Central memory CD8-positive, alpha-beta T cell (primary cell): ENCODE results near the gene POLR1B.
"Not testable (repeated sequence)": the region's sequence is repeated elsewhere in the genome, so short reads cannot be mapped to it uniquely, and the experiment has no call there.

Experiments used
- ATAC-seq: fragments of 150-1000 bp; cut with Tn5 transposase; replicated peaks from 2 replicates; pipeline ENCODE4 v1.10.0; 2022; ENCODE audit warnings: mild to moderate bottlenecking, moderate FRiP score, moderate number of reproducible peaks; ENCODE audit not compliant: poor library complexity, severe bottlenecking; ENCODE audit errors: extremely low read depth
- DNase-seq, 2 donors: peaks; one replicate each; pipeline ENCODE4 v3.0.0; 2021; ENCODE audit warnings: low spot score in 2 of 2
- H3K27ac Mint-ChIP-seq: one replicate; pipeline ENCODE4 v1.8.0; 2022; ENCODE audit warnings: low read depth, mild to moderate bottlenecking, moderate library complexity, mixed read lengths
- H3K27me3 Mint-ChIP-seq: one replicate; pipeline ENCODE4 v1.8.0; 2022; ENCODE audit warnings: mixed read lengths
- H3K36me3 Mint-ChIP-seq: one replicate; pipeline ENCODE4 v1.8.0; 2022; ENCODE audit warnings: mild to moderate bottlenecking, moderate library complexity, mixed read lengths; ENCODE audit not compliant: insufficient read depth
- H3K4me1 Mint-ChIP-seq: one replicate; pipeline ENCODE4 v1.8.0; 2022; ENCODE audit warnings: mixed read lengths
- H3K4me3 Mint-ChIP-seq: one replicate; pipeline ENCODE4 v1.8.0; 2022; ENCODE audit warnings: mild to moderate bottlenecking, moderate library complexity, mixed read lengths
- H3K9me3 Mint-ChIP-seq: one replicate; pipeline ENCODE4 v1.8.0; 2022; ENCODE audit warnings: mixed read lengths

POLR1B gene

DNA sequence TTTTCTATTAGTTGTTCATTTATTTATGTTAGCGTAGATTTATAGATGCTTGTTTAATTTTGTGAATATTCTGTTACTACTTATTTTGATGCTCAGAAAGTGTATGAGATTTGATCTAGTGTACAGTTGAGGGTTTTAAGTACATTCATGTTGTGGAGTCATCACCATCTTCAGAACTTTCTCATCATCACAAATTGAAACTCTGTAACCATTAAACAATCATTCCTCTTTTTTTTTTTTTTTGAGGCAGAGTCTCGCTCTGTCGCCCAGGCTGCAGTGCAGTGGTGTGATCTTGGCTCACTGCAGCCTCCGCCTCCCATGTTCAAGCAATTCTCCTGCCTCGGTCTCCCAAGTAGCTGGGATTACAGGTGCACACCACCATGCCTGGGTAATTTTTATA lies 24.2 kb downstream of the POLR1B start:
- H3K4me1 Mint-ChIP-seq, DNase-seq, H3K9me3 Mint-ChIP-seq, H3K27me3 Mint-ChIP-seq, ATAC-seq, H3K4me3 Mint-ChIP-seq, H3K27ac Mint-ChIP-seq: not testable (repeated sequence)
- peaks cover 53% of the 10 kb centered on the region for H3K36me3 Mint-ChIP-seq

DNA sequence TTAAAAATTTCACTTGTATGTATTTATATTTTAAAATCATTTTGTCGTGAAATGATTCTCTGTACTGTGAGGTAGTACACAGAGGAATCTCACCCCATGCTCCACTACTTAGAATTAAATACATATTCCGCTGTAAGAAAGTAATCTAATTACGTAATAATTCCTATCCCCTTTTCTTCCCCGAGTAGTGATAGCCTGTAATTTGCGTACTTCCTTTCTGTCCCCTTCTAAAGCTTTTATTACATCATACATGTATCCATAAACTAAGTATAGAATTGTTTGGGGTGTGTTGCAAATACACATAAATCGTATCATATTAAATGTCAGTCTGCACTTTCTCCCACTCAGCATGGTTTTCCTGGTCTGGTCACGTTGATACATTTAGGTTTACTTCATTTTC lies 29.7 kb downstream of the POLR1B start:
- H3K4me3 Mint-ChIP-seq, result no peak overlapping the region
- no peaks in the 10 kb centered on the region for H3K27me3 Mint-ChIP-seq
- H3K9me3 Mint-ChIP-seq, result no peaks in the 10 kb centered on the region
- ATAC-seq (no peak), DNase-seq (no peak)
- no peak overlapping the region for H3K27ac Mint-ChIP-seq
- H3K4me1 Mint-ChIP-seq, result no peaks in the 10 kb centered on the region
- H3K36me3 Mint-ChIP-seq, result peaks cover 62% of the 10 kb centered on the region

DNA sequence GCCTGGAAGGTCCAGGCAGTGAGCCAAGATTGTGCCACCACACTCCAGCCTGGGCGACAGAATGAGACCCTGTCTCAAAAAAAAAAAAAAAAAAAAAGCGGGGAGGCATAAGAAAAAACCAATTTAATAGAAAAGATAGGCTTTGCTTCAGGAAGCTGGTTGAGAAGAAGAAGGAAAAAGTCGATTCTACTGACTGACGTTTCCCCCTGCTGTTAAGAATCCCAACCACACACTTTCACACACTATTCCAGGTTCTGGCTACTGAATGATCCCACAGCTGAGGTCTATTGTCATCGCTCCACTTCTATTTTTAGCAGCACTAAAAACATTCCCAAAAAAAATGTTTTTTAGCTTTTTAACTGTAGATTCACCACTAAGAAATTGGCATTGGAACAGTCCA lies 35.5 kb downstream of the POLR1B start:
- no peak for DNase-seq
- Mint-ChIP-seq H3K9me3 (no peaks in the 10 kb centered on the region), H3K4me3 (no peak overlapping the region), H3K27me3 (no peaks in the 10 kb centered on the region), H3K36me3 (peaks cover 26% of the 10 kb centered on the region), H3K4me1 (no peaks in the 10 kb centered on the region), H3K27ac (no peak overlapping the region)
- ATAC-seq, result no peak

DNA sequence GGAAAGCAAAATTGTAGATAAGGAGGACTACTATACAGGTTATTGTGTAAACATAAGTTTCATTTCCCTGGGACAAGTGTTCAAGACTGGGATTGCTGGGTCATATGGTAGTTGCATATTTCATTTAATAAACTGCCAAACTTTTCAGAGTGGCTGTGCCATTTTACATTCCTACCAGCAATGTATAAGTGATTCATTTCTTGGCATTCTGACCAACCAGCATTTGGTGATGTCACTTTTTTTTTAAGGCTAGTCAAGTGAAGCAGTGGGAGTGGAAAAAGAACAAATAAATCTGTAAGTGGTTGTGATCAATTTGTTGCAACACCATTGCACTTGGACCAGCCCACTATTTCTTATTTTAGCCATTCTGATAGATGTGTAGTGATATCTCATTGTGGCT lies 37.0 kb downstream of the POLR1B start:
- H3K9me3 Mint-ChIP-seq, result no peaks in the 10 kb centered on the region
- DNase-seq, result no peak
- no peaks in the 10 kb centered on the region for H3K27me3 Mint-ChIP-seq
- no peak overlapping the region for H3K27ac Mint-ChIP-seq
- no peak for ATAC-seq
- peaks cover 23% of the 10 kb centered on the region for H3K36me3 Mint-ChIP-seq
- H3K4me3 Mint-ChIP-seq, result no peak overlapping the region
- peaks cover 9% of the 10 kb centered on the region for H3K4me1 Mint-ChIP-seq

DNA sequence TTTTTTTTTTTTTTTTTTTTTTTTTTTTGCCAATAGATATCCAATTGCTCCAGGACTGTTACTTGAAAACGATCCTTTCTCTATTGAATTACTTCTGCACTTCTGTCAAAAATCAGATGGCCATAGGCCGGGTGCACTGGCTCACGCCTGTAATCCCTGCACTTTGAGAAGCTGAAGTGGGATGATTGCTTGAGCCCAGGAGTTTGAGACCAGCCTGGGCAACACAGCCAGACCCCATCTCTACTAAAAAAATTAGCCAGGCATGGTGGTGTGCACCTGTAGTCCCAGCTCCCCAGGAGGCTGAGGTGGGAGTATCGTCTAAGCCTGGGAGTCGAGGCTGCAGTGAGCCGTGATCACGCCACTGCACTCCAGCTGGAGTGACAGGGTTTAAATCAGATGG lies 37.8 kb downstream of the POLR1B start:
- no peak for ATAC-seq
- Mint-ChIP-seq H3K27ac (no peak overlapping the region), H3K4me1 (peaks cover 17% of the 10 kb centered on the region), H3K36me3 (peaks cover 23% of the 10 kb centered on the region), H3K4me3 (no peak overlapping the region), H3K27me3 (no peaks in the 10 kb centered on the region), H3K9me3 (no peaks in the 10 kb centered on the region)
- no peak for DNase-seq

DNA sequence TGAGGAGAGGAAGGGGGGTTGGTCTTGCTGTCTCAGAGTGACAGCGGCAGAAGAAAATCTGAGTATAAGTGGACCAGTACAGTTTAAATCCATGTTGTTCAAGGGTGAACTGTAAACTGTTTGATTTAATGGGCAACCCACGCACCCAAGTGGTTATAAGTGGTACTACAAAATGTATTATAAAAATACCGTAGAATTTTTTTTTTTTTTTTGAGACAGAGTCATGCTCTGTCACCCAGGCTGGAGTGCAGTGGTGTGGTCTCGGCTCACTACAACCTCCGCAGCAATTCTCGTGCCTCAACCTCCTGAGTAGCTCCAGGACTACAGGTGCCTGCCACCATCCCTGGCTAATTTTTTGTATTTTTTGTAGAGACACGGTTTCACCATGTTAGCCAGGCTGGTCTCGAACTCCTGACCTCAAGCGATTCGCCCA lies 40.1 kb downstream of the POLR1B start:
- no peak for DNase-seq
- Mint-ChIP-seq H3K36me3 (peaks cover 19% of the 10 kb centered on the region), H3K27me3 (no peaks in the 10 kb centered on the region), H3K27ac (no peak overlapping the region), H3K9me3 (no peaks in the 10 kb centered on the region), H3K4me1 (peaks cover 34% of the 10 kb centered on the region), H3K4me3 (no peak overlapping the region)
- ATAC-seq, result peak; percentile 8

DNA sequence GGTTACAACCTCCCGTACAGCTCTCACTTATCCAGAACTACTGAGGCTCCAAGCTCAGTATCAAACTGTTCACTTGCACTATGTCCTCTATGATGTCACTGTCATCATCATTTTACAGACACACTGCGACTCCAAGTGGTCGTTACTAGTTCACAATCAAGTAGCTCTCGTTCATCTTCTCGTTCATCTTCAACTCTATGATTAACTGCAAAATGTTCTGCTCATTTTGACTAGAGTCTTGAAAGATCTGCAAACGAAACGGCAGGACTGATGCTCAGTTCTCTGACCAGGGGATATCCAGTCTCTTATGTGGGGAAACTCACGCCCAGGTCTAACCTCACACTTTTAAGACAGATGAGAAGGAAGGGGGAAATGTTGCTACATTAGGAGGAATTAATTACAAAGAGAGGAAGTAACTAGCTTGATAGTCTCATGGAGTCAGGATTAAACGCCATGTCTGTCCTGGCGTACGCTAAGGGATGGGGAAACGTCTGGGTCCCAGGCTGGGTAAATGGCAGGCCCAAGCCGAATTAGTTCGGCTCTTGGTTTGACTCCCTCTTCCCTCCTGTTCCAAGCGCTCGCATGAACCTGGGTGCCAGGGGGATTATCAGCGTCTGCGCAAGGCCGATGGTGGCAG lies 41.4 kb downstream of the POLR1B start:
- Mint-ChIP-seq H3K4me1 (peaks cover 36% of the 10 kb centered on the region), H3K4me3 (peak overlapping the region; percentile 92), H3K36me3 (peaks cover 22% of the 10 kb centered on the region), H3K27me3 (no peaks in the 10 kb centered on the region), H3K27ac (peak overlapping the region; percentile 99), H3K9me3 (no peaks in the 10 kb centered on the region)
- ATAC-seq, result no peak
- no peak for DNase-seq

DNA sequence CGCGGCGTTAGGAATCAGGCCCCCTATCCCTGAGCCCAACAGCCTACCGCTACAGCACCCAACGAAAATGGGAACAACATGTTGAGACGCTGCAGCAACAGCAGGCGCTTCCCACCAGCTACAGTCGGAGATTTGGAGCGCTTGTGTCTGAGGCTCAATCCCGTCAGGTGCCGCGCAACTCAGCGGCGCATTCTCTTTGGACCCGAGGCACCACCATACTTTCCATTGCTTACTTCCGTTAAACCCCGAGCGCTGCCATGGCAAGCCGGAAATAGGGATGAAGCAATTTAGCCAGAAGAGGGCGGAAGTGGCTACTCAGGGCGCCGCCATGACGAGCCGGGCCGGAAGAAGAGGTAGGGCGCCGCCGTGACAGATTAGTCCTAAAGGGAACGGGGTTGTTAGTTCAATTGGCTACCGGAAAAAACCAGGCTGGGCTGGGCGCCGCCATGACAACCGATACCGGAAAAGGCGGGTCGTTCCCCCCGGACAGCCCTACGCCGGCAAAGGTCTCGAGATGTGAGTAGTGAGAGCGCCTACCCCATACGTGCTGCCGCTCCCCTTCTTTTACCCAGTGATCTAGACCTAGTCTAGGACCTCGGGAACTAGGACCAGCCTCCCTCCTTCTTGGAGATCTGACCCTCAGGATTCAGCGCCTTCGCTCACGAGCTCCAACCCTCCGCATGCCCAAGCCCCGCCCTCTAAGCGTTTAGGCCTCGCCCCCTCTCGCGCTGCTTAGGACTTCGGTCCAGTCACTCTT lies 42.0 kb downstream of the POLR1B start, which contains the start of gene CHCHD5:
Gene CHCHD5 (plus strand): TSS at position 476 of the 757 bp plus-strand sequence. CDS start 39 bp downstream, at position 515.
- Mint-ChIP-seq H3K4me3 (peak within 1 kb of the TSS; percentile 92), H3K36me3 (peaks cover 26% of the 10 kb centered on the region), H3K27ac (peak within 1 kb of the TSS; percentile 99), H3K9me3 (no peaks in the 10 kb centered on the region), H3K4me1 (peaks cover 36% of the 10 kb centered on the region), H3K27me3 (no peaks in the 10 kb centered on the region)
- peak; percentile 94 for ATAC-seq
- peak; percentile 85 to 93 for DNase-seq

DNA sequence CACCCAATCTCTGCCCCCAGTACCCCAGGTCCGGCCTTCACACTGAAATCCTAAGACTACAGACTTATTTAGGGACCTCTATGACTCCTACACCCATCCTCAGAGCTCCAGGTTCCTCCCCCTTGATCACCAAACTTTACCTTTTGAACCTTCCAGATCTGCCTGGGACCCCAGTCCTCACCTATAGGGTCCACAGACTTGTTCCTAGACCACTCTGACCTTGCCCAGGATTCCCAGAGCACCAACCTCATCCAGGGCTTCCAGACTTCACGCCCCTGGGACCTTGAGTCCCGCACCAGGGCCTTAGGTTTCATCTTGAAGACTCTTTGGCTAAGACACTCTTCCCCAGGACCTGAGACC lies 42.6 kb downstream of the POLR1B start:
- H3K4me3 Mint-ChIP-seq, result peak overlapping the region; percentile 92

DNA sequence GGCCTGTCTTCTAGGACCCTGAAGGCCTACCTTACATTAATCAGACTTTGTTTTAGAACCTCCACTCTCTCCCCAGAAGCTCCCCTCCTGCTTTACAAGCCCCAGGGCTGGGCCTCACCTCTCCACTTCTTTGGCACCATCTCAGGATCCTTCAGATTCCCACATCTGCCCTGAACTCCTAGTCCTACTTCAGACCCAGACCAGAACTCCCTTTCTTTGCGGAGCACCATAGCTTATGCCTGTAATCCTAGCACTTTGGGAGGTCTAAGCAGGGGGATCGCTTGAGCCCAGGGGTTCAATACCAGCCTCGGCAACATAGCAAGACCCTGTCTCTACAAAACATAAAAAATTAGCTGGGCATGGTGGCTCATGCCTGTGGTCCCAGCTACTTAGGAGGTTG lies 43.1 kb downstream of the POLR1B start:
- H3K9me3 Mint-ChIP-seq, result no peaks in the 10 kb centered on the region
- ATAC-seq (no peak), DNase-seq (no peak)
- no peaks in the 10 kb centered on the region for H3K27me3 Mint-ChIP-seq
- H3K27ac Mint-ChIP-seq, result peak overlapping the region; percentile 99
- peaks cover 36% of the 10 kb centered on the region for H3K4me1 Mint-ChIP-seq
- peaks cover 30% of the 10 kb centered on the region for H3K36me3 Mint-ChIP-seq
- H3K4me3 Mint-ChIP-seq, result peak overlapping the region; percentile 92

More for the DNA sequence above, 42.6 kb downstream of the POLR1B start:
- peaks cover 36% of the 10 kb centered on the region for H3K4me1 Mint-ChIP-seq
- H3K36me3 Mint-ChIP-seq, result peaks cover 28% of the 10 kb centered on the region
- H3K9me3 Mint-ChIP-seq, result no peaks in the 10 kb centered on the region
- no peak for ATAC-seq
- H3K27me3 Mint-ChIP-seq, result no peaks in the 10 kb centered on the region
- peak overlapping the region; percentile 99 for H3K27ac Mint-ChIP-seq
- DNase-seq, result no peak

DNA sequence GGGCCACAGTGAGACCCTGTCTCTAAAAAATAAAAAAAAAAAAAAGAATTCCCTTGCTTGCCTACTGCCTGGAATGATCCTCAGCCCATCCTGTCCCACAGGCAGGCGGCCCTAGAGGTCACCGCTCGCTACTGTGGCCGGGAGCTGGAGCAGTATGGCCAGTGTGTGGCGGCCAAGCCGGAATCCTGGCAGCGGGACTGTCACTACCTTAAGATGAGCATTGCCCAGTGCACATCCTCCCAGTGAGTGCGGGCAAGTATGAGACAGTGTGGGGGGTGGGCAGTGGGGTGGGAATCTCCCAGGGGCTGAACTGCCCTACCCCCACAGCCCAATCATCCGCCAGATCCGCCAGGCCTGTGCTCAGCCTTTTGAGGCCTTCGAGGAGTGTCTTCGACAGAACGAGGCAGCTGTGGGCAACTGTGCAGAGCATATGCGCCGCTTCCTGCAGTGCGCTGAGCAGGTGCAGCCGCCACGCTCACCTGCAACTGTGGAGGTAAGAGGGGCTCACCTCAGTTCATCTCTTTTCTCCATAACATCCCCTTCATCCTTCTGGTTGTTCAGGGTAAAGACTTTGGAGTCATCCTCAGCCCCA lies 43.7 kb downstream of the POLR1B start:
- no peak for DNase-seq
- ATAC-seq, result no peak
- H3K4me3 Mint-ChIP-seq, result peak overlapping the region; percentile 92
- H3K4me1 Mint-ChIP-seq, result peaks cover 36% of the 10 kb centered on the region
- peak overlapping the region; percentile 99 for H3K27ac Mint-ChIP-seq
- no peaks in the 10 kb centered on the region for H3K27me3 Mint-ChIP-seq
- H3K9me3 Mint-ChIP-seq, result no peaks in the 10 kb centered on the region
- peaks cover 32% of the 10 kb centered on the region for H3K36me3 Mint-ChIP-seq

DNA sequence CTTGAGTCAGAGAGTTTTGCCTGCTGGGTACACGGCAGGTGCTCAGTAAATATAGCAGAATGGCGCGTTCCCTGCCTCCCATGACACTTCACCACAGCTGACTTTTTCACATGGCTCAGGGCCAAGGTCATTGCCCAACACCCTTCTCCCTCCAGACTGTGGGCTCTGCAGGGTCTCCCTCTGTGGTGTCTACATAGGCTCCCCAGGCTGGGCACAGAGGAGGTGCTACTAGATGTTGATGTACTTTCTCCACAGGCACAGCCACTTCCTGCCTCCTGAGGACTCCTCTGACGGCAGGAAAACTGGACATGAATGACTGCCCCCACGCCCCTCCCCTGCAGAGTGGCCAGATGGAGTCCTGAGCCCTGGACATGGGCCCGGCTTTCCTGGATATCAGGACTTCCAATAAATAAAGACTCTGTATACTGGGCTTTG lies 46.4 kb downstream of the POLR1B start:
- DNase-seq, result no peak
- Mint-ChIP-seq H3K36me3 (peaks cover 28% of the 10 kb centered on the region), H3K9me3 (no peaks in the 10 kb centered on the region), H3K27ac (peak overlapping the region; percentile 48), H3K4me3 (no peak overlapping the region), H3K4me1 (peaks cover 33% of the 10 kb centered on the region), H3K27me3 (no peaks in the 10 kb centered on the region)
- no peak for ATAC-seq

DNA sequence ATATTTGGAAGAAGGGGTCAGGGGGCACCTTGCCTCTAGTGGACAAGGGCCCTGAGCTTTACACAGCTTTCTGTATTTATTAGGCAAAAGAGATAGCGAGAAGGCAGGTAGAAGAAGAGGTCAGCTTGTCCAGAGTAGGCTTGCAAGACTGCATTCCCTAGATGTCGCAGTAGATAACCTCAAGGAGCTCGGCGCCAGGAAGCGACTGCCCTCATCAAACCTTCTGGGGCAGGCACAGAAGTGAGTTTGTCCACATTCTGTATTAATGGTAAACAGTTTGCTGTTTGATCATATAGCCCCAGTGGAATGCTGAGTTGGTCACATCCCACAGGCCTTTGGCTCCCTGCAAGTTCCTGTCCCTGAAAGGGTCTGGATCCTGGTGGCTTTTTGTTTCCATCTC lies 49.1 kb downstream of the POLR1B start:
- Mint-ChIP-seq H3K4me3 (no peak overlapping the region), H3K36me3 (peaks cover 21% of the 10 kb centered on the region), H3K9me3 (no peaks in the 10 kb centered on the region), H3K27me3 (no peaks in the 10 kb centered on the region), H3K27ac (no peak overlapping the region), H3K4me1 (peaks cover 11% of the 10 kb centered on the region)
- DNase-seq, result no peak
- no peak for ATAC-seq
